ENCODE measurements around the gene ANKRD13B.
A peak's percentile ranks its signal among the peaks of the same experiment; 100 is the strongest.

The ANKRD13B gene

GRCh38 chr17:29592850-29593551, at the start of gene ANKRD13B:
Gene ANKRD13B, plus strand, starts transcription at chr17:29593132. Its CDS starts 490 bp downstream, at chr17:29593622.
- no peaks in the 10 kb centered on the region for H3K27me3 ChIP-seq (replicated peaks)
- no peaks in the 10 kb centered on the region for H3K36me3 ChIP-seq (replicated peaks)
- in situ Hi-C loops (cut with HindIII; ENCODE audit: low pct_ligation_motif_present, low sequenced_read_pairs): no loop called here
- peak within 1 kb of the TSS; percentile 59 for H3K4me3 ChIP-seq (ENCODE audit: low read depth, low read length)
- H3K27ac ChIP-seq: no peak within 1 kb of the TSS
- no peak for DNase-seq
- TF ChIP-seq CTCF (IDR thresholded peaks at IDR 0.05; ENCODE audit: low read depth, low read length, missing control alignments): no peak

DNA sequence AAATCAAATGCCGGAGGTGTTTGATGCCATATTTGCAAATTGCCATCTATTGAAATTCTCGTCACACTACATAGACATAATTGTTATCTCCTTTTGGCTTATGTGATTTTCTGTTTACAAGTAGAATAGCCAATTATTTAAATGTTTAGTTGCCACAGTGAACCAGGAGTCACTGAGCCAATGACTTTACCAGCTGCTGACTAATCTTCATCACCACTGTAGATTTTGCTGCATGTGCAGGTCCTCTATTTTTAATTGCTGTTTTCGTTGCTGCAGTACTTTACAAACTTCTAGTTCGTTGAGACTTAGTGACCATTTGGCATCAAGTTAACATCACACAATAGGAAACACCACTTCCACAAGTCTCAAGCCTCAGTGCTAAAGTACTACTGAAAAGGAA, 48.9 kb upstream of the ANKRD13B start:
- peaks cover 32% of the 10 kb centered on the region for H3K36me3 ChIP-seq (replicated peaks)
- no peak for TF ChIP-seq CTCF (IDR thresholded peaks at IDR 0.05; ENCODE audit: low read depth, low read length, missing control alignments)
- H3K27me3 ChIP-seq (replicated peaks): no peaks in the 10 kb centered on the region
- in situ Hi-C loops (cut with HindIII; ENCODE audit: low pct_ligation_motif_present, low sequenced_read_pairs): no loop called here
- H3K27ac ChIP-seq: no peak overlapping the region
- no peak for DNase-seq
- no peak overlapping the region for H3K4me3 ChIP-seq (ENCODE audit: low read depth, low read length)

DNA sequence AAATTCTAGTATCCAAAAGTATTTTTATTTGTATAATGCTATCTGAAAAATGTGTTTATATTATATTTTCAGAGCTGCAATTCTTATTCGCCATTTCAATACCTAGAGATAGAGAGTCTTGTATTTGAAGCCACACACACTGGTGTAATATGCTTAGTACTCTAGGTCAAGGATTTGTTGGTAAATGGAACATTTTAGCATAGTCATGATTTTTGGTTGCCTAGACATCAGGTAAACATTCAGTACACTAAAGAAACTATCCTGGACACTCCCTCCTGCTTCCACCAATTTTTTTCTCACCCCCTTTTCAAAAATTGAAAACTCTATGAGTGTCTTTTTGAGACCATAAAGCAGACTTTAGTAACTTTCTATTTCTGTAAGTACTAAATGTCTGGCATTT, 46.8 kb upstream of the ANKRD13B start:
- Histone ChIP-seq H3K27ac (no peak overlapping the region), H3K36me3 (replicated peaks) (peaks cover 26% of the 10 kb centered on the region), H3K4me3 (ENCODE audit: low read depth, low read length) (no peak overlapping the region), H3K27me3 (replicated peaks) (no peaks in the 10 kb centered on the region)
- no peak for DNase-seq
- TF ChIP-seq CTCF (IDR thresholded peaks at IDR 0.05; ENCODE audit: low read depth, low read length, missing control alignments): no peak
- in situ Hi-C loops (cut with HindIII; ENCODE audit: low pct_ligation_motif_present, low sequenced_read_pairs): no loop called here

DNA sequence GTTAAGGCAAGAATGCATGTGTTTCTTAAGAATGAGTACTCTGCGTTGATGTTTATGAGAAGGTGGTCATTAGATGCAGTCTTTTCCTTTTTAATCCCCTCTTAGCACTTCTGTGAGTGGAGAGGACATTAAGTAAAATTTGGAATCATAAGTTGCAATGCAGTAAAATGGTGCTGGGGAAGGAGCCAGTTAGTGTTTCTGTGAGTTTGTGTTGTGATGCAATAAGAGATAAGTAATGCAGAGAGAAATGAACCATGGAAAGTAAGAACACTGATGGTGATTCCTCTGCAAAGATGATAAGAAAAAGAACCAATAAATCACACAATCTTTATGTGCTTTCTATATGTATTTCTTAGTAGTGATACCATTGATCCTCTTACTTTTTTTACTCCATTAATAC, 46.1 kb upstream of the ANKRD13B start:
- Histone ChIP-seq H3K27ac (no peak overlapping the region), H3K4me3 (ENCODE audit: low read depth, low read length) (no peak overlapping the region), H3K27me3 (replicated peaks) (no peaks in the 10 kb centered on the region), H3K36me3 (replicated peaks) (peaks cover 25% of the 10 kb centered on the region)
- DNase-seq: no peak
- in situ Hi-C loops (cut with HindIII; ENCODE audit: low pct_ligation_motif_present, low sequenced_read_pairs): no loop called here
- TF ChIP-seq CTCF (IDR thresholded peaks at IDR 0.05; ENCODE audit: low read depth, low read length, missing control alignments): no peak

- Histone ChIP-seq H3K36me3 (replicated peaks) (peaks cover 4% of the 10 kb centered on the region), H3K27me3 (replicated peaks) (no peaks in the 10 kb centered on the region), H3K4me3 (ENCODE audit: low read depth, low read length) (no peak overlapping the region), H3K27ac (no peak overlapping the region)
- DNase-seq: no peak
- in situ Hi-C loops (cut with HindIII; ENCODE audit: low pct_ligation_motif_present, low sequenced_read_pairs): no loop called here
- no peak for TF ChIP-seq CTCF (IDR thresholded peaks at IDR 0.05; ENCODE audit: low read depth, low read length, missing control alignments)
Measured at GRCh38 chr17:29549177-29549923, 43.6 kb upstream of the ANKRD13B start.
